Measurements from ENCODE around the gene KIF4B.

KIF4B gene

GRCh38 chr5:154984946-154985516, 28.5 kb upstream of the KIF4B start:
- no peaks in the 10 kb centered on the region for H3K9me2 ChIP-seq (replicated peaks; ENCODE audit: control insufficient read depth, low read length)
- H3K79me2 ChIP-seq (ENCODE audit: control insufficient read depth, low read length), result no peaks in the 10 kb centered on the region
- H3F3A ChIP-seq (ENCODE audit: control insufficient read depth, insufficient read depth), result no peaks in the 10 kb centered on the region
- H3K4me3 ChIP-seq (ENCODE audit: low read length), result no peak overlapping the region
- H4K20me1 ChIP-seq (ENCODE audit: control insufficient read depth, insufficient read depth, low read depth, low read length), result no peaks in the 10 kb centered on the region
- TF ChIP-seq, protein P1, sequence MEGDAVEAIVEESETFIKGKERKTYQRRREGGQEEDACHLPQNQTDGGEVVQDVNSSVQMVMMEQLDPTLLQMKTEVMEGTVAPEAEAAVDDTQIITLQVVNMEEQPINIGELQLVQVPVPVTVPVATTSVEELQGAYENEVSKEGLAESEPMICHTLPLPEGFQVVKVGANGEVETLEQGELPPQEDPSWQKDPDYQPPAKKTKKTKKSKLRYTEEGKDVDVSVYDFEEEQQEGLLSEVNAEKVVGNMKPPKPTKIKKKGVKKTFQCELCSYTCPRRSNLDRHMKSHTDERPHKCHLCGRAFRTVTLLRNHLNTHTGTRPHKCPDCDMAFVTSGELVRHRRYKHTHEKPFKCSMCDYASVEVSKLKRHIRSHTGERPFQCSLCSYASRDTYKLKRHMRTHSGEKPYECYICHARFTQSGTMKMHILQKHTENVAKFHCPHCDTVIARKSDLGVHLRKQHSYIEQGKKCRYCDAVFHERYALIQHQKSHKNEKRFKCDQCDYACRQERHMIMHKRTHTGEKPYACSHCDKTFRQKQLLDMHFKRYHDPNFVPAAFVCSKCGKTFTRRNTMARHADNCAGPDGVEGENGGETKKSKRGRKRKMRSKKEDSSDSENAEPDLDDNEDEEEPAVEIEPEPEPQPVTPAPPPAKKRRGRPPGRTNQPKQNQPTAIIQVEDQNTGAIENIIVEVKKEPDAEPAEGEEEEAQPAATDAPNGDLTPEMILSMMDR (IDR thresholded peaks at IDR 0.05; ENCODE audit: low read depth, low read length, poor library complexity, severe bottlenecking), result no peak
- no peak for TF ChIP-seq EZH2phosphoT487 (IDR thresholded peaks at IDR 0.05; ENCODE audit: borderline replicate concordance, low read length)
- no peaks in the 10 kb centered on the region for H3K4me1 ChIP-seq (ENCODE audit: control insufficient read depth, low read length)
- H3K9me3 ChIP-seq (ENCODE audit: control insufficient read depth, insufficient read depth, low read length), result no peaks in the 10 kb centered on the region
- H3K4me2 ChIP-seq (ENCODE audit: low read length), result no peak overlapping the region
- no peaks in the 10 kb centered on the region for H3K36me3 ChIP-seq (ENCODE audit: control insufficient read depth, low read length)
- H3K27me3 ChIP-seq (ENCODE audit: control insufficient read depth, low read length), result peaks cover 14% of the 10 kb centered on the region; the same call in 1 of the 2 replicates
- H3K27ac ChIP-seq (ENCODE audit: low read depth, low read length), result no peak overlapping the region

DNA sequence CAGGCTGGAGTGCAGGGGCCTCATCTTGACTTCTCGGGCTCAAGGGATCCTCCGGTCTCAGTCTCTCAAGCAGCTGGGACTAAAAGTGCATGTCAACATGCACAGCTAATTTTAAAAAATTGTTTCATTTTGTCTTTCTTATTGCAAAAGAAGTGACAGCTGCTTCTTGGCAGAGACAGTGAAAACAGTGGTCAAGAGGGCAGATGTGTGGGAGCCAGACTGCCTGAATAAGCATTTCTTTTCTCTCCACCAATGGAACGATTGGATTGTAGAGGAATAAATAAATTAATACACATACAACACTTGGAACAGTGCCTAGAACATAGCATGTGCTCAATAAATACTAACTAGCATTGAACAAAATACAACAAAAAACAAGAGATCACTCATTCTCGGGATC, 27.4 kb upstream of the KIF4B start:
- Histone ChIP-seq H3K36me3 (ENCODE audit: control insufficient read depth, low read length) (no peaks in the 10 kb centered on the region), H3K9me2 (replicated peaks; ENCODE audit: control insufficient read depth, low read length) (no peaks in the 10 kb centered on the region), H3K9me3 (ENCODE audit: control insufficient read depth, insufficient read depth, low read length) (no peaks in the 10 kb centered on the region), H3K27me3 (ENCODE audit: control insufficient read depth, low read length) (peaks cover 14% of the 10 kb centered on the region; the same call in 1 of the 2 replicates), H4K20me1 (ENCODE audit: control insufficient read depth, insufficient read depth, low read depth, low read length) (no peaks in the 10 kb centered on the region), H3K79me2 (ENCODE audit: control insufficient read depth, low read length) (no peaks in the 10 kb centered on the region), H3K4me2 (ENCODE audit: low read length) (no peak overlapping the region), H3K4me3 (ENCODE audit: low read length) (no peak overlapping the region), H3K4me1 (ENCODE audit: control insufficient read depth, low read length) (no peaks in the 10 kb centered on the region), H3F3A (ENCODE audit: control insufficient read depth, insufficient read depth) (no peaks in the 10 kb centered on the region), H3K27ac (ENCODE audit: low read depth, low read length) (no peak overlapping the region)
- TF ChIP-seq, protein P1 (IDR thresholded peaks at IDR 0.05; ENCODE audit: low read depth, low read length, poor library complexity, severe bottlenecking), result no peak

- Histone ChIP-seq H3K79me2 (ENCODE audit: control insufficient read depth, low read length) (no peaks in the 10 kb centered on the region), H3K9me3 (ENCODE audit: control insufficient read depth, insufficient read depth, low read length) (no peaks in the 10 kb centered on the region), H3K4me1 (ENCODE audit: control insufficient read depth, low read length) (no peaks in the 10 kb centered on the region), H3K9me2 (replicated peaks; ENCODE audit: control insufficient read depth, low read length) (no peaks in the 10 kb centered on the region), H3F3A (ENCODE audit: control insufficient read depth, insufficient read depth) (no peaks in the 10 kb centered on the region), H3K36me3 (ENCODE audit: control insufficient read depth, low read length) (no peaks in the 10 kb centered on the region), H3K27me3 (ENCODE audit: control insufficient read depth, low read length) (peaks cover 14% of the 10 kb centered on the region; the same call in 1 of the 2 replicates), H3K4me3 (ENCODE audit: low read length) (no peak overlapping the region), H3K4me2 (ENCODE audit: low read length) (no peak overlapping the region), H4K20me1 (ENCODE audit: control insufficient read depth, insufficient read depth, low read depth, low read length) (no peaks in the 10 kb centered on the region), H3K27ac (ENCODE audit: low read depth, low read length) (no peak overlapping the region)
- no peak for TF ChIP-seq EZH2phosphoT487 (IDR thresholded peaks at IDR 0.05; ENCODE audit: borderline replicate concordance, low read length)
- TF ChIP-seq, protein P1 (IDR thresholded peaks at IDR 0.05; ENCODE audit: low read depth, low read length, poor library complexity, severe bottlenecking), result no peak
Measured at GRCh38 chr5:154989626-154990025, 23.9 kb upstream of the KIF4B start.
